ENCODE data around the gene TMCC2.

GRCh38 chr1:205275916-205276688 lies 48.4 kb downstream of the TMCC2 start:
- TF ChIP-seq EZH2 (IDR thresholded peaks at IDR 0.05; ENCODE audit: insufficient read depth, low read length) (no peak), CTCF (IDR thresholded peaks at IDR 0.05; ENCODE audit: insufficient read depth, low read depth, low read length) (no peak)

Measured in astrocyte (in vitro differentiated cells and primary cell).